ENCODE data around the gene CDH13.

DNA sequence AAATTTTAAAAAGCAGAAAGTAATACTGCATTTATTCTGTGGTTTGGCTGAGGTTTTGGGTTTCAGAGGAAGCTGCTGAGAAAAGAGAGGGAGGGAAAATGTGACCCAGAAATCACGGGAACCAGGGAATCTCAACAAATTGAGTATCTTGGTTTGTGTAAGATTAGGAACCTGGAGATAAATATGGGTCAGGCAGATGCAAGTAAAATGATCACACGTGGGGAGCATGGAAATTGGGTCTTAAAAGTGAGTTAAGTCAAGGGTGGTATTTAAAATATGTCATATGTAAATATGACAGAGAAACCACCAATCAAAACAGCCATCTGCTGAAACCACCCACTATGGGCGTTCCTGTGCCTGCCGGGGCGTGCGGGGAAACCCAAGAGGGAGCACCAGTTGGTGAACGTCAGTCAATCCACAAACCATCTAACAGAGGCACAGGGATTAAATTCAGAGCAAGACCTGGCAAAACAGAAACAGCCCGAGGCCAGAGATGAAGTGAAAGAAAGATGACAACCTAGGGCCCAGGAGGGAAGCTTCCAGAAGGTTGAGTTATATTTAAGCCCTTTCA, 33.4 kb downstream of the CDH13 start:
- TF ChIP-seq RXRA (IDR thresholded peaks at IDR 0.05; ENCODE audit: insufficient read depth, low read depth, low read length) (no peak), RFX5 (IDR thresholded peaks at IDR 0.05; ENCODE audit: borderline replicate concordance, low read depth, low read length) (no peak), TBP (IDR thresholded peaks at IDR 0.05; ENCODE audit: low read depth, low read length) (no peak), POLR2A (IDR thresholded peaks at IDR 0.05; ENCODE audit: control extremely low read depth in 1 of 2, low read depth in 2 of 2, low read length in 2 of 2) (no peak)
